Measurements from ENCODE around the gene LRP1. TPM values are rescaled to one million over a fixed set of nuclear protein-coding genes. Genes with fewer than 3 reads are reported as not detected.

LRP1 gene
- total and polyA plus RNA-seq, 4 donors: 87.5 to 375 (median 139) TPM

DNA sequence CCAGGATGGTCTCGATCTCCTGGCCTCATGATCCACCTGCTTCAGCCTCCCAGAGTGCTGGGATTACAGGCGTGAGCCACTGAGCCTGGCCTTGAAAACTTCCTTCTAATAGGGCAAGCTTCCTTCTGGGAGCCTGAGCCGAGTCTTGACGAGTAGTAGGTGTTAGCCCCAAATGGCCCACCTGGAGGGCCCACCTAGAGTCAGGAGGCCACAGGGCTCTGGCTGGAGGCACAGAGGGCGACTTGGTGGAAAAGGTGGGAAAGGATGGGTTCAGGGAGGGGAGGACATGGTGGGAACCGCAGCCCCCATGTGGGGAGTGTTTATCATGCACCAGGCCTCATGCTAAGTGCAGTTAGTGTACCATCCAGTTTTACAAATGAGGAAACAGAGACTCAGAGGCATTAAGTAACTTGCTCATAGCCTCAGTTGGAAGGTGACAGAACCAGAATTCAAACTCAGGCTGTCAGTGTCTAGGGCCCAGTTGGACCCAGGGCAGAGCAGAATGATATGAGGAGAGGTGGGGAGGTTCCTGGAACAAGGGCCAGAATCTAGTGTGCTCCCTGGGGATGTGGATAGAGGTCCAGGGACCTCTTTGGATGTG lies 22.2 kb downstream of the LRP1 start (continued):
- TF ChIP-seq GABPA (IDR thresholded peaks at IDR 0.05 in 1 of 2, conservative IDR thresholded peaks at IDR 0.05 in 1 of 2) (no peak), JUND (IDR thresholded peaks at IDR 0.05) (no peak), YY1 (IDR thresholded peaks at IDR 0.05) (no peak)
- TF ChIP-seq, protein P1, sequence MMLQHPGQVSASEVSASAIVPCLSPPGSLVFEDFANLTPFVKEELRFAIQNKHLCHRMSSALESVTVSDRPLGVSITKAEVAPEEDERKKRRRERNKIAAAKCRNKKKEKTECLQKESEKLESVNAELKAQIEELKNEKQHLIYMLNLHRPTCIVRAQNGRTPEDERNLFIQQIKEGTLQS (IDR thresholded peaks at IDR 0.05): no peak

DNA sequence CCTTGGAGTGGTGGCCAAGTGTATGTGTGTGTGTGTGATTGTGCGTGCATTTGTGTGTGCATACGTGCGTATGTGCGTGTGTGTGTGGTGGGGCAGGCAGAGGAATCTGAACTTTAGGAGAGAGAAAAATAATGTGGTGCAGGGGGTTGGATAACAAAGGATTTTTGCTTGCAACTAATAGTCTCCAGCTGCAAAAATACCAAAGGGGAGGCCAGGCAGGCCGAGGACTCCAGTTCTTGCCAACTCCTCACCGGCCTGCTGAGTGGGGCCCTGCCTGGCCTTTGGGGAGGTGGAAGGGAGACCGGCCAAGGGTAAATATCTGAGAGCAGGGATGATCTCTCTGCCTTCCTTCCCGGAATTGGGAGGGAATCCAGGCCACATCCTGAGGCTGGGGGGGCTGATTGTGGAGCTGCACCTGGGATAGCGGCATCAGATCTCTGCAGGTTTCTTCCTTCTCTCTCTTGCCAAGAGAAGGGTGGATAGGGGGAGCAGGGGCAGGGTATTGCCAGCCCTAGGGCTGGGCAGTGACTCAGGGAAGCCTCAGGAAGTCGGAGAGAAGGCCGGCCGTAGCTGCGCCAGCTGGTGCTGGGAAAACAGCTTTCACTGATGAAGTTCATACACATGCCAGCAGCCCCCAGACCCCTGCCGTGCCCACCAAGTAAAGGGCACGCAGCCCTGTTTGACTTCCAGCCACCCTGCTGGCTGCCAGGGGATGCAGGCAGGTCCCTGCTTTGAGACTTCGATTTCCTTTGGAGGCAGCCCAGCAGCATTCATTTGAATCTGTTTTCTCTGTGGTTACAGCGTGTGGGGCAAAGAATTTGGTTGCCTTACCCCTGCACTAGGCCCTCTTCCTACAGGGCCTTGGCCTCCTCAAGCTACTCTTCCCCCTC lies 23.7 kb downstream of the LRP1 start:
- no peak overlapping the region for H3K9ac ChIP-seq (ENCODE audit: low read depth in 1 of 2, low read length in 2 of 2)
- H3K4me3 ChIP-seq (ENCODE audit: low read depth in 1 of 3, low read length in 3 of 3): no peak overlapping the region
- DNase-seq (ENCODE audit: low spot score): no peak
- 68% methylated on average over 17 of the region's 17 CpGs for whole genome bisulfite sequencing
- H3K27me3 ChIP-seq (ENCODE audit: control insufficient read depth in 4 of 4, insufficient read depth in 4 of 4, low read length in 3 of 4): no peaks in the 10 kb centered on the region
- H3K27ac ChIP-seq (ENCODE audit: low read depth in 1 of 2, low read length in 2 of 2): peak overlapping the region; percentile 61 to 79
- peaks cover 36 to 77% (median 67%) of the 10 kb centered on the region in 4 donors for H3K4me1 ChIP-seq (ENCODE audit: control insufficient read depth in 4 of 4, insufficient read depth in 4 of 4, low read length in 3 of 4)
- TF ChIP-seq EGR1 (IDR thresholded peaks at IDR 0.05; ENCODE audit: low read depth in 2 of 2) (no peak), RXRA (IDR thresholded peaks at IDR 0.05) (no peak), REST (IDR thresholded peaks at IDR 0.05) (no peak), FOXA2 (IDR thresholded peaks at IDR 0.05) (no peak), JUND (IDR thresholded peaks at IDR 0.05) (no peak), SP1 (IDR thresholded peaks at IDR 0.05) (no peak), FOXA1 (IDR thresholded peaks at IDR 0.05) (no peak), CTCF (IDR thresholded peaks at IDR 0.05; ENCODE audit: low read depth, low read length, missing input control) (no peak), HNF4G (IDR thresholded peaks at IDR 0.05) (no peak)
- TF ChIP-seq, protein P2, sequence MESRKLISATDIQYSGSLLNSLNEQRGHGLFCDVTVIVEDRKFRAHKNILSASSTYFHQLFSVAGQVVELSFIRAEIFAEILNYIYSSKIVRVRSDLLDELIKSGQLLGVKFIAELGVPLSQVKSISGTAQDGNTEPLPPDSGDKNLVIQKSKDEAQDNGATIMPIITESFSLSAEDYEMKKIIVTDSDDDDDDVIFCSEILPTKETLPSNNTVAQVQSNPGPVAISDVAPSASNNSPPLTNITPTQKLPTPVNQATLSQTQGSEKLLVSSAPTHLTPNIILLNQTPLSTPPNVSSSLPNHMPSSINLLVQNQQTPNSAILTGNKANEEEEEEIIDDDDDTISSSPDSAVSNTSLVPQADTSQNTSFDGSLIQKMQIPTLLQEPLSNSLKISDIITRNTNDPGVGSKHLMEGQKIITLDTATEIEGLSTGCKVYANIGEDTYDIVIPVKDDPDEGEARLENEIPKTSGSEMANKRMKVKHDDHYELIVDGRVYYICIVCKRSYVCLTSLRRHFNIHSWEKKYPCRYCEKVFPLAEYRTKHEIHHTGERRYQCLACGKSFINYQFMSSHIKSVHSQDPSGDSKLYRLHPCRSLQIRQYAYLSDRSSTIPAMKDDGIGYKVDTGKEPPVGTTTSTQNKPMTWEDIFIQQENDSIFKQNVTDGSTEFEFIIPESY (IDR thresholded peaks at IDR 0.05): no peak
- TF ChIP-seq, protein P1 (IDR thresholded peaks at IDR 0.05): no peak
- H3K9me3 ChIP-seq (ENCODE audit: control insufficient read depth in 4 of 4, low read length in 3 of 4): no peaks in the 10 kb centered on the region
- H3K36me3 ChIP-seq (ENCODE audit: control insufficient read depth in 4 of 4, insufficient read depth in 3 of 4, low read depth in 1 of 4, low read length in 3 of 4): peaks cover 15 to 28% (median 24%) of the 10 kb centered on the region in 4 donors
